GM18526 (cell line): ENCODE results near the gene CTNND1.

Source experiments
- POLR2A ChIP-seq: IDR thresholded peaks from 3 replicates; pipeline ENCODE4 v1.6.1; 2011; ENCODE audit not compliant: insufficient read length; ENCODE audit errors: extremely low read depth

Gene CTNND1

DNA sequence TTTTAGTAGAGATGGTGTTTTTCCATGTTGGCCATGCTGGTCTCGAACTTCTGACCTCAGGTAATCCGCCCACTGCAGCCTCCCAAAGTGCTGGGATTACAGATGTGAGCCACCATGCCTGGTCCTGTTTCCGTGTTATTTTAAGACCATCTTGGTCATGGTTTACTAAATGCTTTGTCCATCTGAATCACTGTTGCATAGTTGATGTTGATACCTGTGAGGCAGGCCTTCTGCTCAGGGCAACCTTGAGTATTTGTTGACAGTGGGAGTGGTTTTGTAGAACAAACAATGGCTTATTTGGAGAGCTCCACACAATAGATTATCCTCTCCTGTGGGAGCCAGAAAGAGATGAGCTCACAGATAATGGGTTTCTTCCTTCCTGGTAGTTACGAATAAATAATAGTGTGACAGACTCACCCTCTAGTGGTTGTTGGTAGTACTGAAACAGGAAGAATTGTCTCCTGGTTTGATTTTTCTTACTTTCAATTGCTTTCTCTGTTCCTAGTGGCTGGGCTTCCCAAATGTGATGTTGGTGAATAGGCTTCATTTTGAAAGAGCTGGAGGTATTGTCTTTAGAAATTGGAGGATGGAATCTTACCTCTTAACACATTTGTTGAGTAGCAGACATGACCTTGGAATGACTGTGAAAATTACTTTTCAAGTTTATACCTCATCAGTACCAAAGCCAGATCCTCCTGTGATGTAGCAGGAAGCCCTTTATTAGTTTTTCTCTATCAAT is 39.0 kb downstream of the CTNND1 start:
- no peak for TF ChIP-seq POLR2A

DNA sequence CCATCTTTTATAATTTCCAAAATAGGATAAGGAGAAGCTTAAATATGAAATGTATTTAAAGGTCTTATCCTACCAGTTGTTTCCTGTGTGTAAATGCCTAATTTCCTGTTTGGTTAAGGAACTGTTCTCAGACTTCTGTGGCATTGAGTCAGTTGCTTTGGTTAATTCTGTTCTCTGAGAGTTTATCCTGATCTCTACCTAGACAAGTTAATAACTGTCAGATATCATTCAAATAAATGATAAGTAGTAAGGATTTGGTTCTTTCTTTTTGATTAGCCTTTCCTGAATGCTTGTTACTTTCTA is 39.5 kb downstream of the CTNND1 start:
- no peak for TF ChIP-seq POLR2A

DNA sequence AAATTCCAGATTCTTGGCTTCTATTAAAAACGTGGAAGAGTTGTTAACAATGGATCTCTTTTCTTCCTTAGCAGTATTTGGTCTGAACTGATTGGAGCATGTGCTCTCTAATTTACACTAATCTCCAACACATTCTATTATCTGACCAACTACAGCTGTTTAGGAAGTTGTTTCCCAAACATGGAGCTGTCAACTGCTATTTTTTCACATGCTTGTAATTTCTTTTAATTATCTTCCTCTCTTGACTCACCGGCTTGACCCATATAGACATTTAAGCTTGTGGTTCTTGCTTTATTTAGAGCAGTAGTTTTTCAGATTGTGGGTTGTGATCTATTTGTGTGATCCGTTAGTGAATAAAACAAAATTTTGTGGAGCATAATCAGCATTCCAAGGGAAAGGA is 40.8 kb downstream of the CTNND1 start:
- TF ChIP-seq POLR2A: no peak

DNA sequence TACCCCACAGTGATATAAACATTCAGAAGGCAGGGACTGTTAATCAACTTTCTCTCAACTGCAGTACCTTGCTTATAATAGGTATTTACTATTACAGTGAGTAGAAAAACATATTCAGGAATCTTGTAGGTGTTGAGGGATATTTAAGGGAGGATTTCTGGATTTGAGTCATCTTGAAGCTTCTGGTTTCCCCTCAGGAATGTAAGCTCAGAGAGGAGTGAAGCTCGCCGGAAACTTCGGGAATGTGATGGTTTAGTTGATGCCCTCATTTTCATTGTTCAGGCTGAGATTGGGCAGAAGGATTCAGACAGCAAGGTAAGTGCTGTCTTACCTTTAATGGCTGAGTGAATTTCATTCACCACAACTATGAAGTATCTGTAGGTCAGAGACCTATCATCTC is 42.9 kb downstream of the CTNND1 start:
- TF ChIP-seq POLR2A: no peak

DNA sequence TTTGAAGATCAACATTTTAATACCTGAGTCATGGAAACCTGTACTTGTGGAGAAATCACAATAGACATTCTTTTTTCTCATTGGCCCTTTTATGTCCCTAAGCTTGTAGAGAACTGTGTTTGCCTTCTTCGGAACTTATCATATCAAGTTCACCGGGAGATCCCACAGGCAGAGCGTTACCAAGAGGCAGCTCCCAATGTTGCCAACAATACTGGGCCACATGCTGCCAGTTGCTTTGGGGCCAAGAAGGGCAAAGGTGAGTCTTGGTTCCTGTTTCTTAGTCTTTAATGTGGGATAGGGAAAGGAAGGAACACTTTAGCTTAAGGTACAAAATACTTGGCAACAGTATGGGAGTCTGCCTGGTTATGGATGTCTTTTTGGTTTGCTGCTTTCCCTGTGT is 44.2 kb downstream of the CTNND1 start:
- no peak for TF ChIP-seq POLR2A

DNA sequence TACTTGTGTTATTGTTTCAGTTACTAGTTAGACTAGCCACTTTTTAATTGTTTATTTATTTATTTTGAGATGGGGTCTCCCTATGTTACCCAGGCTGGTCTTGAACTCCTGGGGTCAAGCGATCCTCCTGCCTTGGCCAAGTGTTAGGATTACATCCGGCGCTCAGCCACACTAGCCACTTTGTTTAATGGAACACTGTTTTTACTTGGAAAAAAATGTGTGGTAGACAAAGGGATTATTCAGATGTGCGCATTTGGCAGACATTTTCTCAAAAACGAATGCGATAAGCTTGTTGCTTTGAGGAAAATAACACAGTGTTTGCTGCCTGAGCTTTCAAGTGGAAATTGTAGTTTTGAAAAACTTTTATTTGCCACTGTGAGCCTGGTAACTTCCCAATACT is 51.0 kb downstream of the CTNND1 start:
- no peak for TF ChIP-seq POLR2A

DNA sequence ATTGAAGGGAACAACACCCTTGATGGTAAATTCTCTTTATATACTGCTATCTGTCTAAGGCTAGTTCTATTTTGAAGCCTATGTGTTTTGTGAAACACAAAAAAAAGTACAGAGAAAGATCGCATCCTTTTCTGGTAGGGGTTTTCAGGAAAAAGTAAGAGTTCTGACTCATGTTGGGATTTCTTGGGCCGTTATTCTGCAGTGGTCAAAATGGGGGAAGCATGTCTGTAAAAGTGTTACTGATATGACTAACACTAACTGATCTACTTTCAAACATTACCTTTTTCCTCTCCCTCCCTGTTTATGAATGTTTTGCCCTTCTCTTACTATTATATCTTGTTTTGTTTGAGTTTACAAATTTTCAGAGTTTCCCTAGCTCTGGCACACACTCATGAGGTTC is 53.9 kb downstream of the CTNND1 start:
- no peak for TF ChIP-seq POLR2A

DNA sequence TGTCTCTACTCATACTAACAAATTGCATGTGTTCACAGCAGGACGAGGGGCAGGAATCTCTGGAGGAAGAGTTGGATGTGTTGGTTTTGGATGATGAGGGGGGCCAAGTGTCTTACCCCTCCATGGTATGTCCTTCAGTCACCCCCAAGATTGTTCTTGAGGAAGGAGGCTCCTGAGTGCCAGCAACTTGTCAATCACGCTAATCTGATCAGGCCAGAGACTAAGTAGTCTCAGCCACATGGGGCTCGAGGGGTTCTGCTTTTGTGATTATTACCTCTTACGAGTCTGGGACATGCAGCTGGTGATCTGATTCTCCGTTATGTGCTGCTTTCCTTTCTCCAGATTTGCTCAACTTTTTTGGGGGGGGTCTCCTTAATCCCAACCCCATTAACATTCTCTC is 54.3 kb downstream of the CTNND1 start:
- TF ChIP-seq POLR2A: no peak

DNA sequence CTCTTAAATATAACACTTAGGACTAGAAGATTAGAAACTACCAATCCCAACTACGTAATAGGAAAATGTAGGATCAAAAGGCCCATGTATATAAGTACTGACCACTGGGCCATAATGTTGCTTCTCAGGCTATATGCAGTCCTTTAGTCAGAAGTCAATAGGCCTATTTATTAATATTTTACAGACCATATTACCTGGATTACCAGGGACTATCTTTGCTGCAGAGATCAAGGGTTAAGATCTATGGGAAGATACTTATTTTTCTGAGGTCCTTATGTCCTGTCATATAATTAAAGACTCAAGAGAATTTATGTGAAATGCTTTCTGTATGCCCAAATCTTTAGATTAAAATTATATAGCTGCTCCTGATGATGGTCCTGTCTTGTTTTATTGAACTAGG is 57.2 kb downstream of the CTNND1 start:
- no peak for TF ChIP-seq POLR2A

DNA sequence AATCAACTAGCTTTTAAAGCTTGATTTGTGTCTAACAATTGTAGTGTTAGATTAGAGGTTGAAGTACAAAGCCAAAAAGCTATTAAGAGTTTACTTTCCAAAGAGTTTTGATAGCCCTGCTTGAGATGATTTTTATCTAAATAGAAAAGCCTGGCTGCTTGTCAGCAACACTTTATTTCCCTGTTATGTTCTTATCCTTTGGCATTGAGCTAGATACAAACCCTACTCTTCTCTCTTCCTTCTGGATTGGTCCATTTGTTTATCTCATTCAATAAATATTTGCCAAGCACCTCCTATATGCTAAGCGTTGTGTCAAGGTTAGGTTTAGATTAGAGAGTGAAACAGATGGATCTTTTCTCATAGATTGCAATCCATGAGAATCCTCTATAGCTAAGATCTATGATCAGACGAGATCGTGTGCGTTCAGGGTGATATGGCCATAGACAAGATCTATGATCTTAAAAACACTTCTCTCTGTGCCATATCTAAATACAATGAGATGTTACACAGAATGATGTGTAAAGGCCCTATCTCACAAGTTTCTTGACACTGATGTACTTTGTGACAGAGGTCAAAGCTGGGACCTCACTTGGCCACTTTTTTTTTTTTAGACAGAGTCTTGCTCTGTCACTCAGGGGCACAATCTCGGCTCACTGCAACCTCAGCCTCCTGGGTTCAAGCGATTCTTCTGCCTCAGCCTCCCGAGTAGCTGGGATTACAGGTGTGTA is 57.8 kb downstream of the CTNND1 start:
- TF ChIP-seq POLR2A: no peak

DNA sequence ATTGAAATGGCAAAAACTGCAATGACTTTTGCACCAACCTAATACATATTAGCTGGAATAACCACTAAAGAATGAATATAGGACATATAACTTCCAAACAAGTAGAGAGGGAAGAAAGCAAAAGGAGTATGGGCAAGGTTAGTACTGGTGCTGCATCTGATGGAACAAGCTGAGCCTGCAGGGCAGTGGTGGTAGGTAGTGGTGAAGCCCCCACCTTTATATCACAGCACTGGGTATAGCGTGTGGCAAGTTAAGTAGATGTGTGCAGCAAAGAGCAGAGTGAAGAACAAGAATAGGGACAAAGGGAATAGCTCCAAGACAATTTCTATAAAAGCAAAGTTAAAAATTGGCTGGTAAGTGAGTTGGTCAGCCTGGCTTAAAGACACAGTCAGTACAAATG is 62.3 kb downstream of the CTNND1 start:
- no peak for TF ChIP-seq POLR2A

DNA sequence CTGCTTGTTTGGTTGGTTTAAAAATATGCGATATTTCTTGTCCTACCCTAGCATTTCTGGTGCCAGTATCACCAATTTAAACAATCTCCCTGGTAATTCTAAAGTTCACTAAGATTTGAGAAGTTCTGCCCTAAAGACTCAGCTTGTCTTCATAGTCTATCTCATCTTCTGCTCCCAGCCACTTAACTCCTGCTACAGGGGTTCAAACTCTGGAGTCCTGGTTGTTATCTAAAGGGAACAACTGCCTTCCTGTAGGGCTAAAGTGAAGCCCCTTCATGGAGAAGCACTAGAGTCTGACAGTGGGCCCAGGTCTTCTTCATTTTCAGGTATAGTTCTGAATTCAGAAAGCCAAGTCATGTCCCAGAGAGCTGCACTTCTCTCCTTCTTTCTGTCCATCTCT is 73.2 kb downstream of the CTNND1 start:
- no peak for TF ChIP-seq POLR2A

DNA sequence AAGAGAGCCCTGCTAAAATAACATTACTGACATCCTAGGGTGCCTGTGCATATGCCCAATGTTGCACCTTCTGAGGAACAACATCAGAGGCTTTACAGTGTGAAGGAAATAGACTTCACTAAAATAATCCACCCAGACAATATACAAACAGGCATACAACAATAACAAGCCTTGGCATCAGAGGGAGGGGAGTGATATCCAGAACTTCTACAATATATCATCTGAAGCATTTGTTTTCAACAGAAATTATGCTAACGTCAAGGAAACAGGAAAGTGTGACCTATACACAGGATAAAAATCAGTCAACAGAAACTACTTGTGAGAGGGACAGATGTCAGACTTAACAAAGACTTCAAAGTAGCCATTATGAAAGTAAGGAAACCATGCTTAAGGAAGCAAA is 81.3 kb downstream of the CTNND1 start:
- no peak for TF ChIP-seq POLR2A

DNA sequence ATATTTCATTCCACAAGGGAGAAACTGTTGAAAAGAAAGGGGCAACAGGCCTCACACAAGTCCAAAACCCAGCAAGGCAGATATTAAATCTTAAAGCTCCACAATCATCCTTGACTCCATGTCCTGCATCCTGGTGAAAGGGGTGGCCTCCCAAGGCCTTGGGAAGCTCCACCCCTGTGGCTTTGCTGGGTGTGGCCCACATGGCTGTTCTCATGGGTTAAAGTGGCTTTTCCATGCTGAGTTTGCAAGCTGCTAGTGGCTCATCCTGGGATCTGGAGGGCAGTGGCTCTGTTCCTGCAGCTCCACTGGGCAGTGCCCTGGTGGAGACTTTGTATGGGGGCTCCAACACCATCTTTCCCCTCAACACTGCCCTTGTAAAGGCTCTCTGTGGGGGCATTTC is 106.4 kb downstream of the CTNND1 start:
- no peak for TF ChIP-seq POLR2A

DNA sequence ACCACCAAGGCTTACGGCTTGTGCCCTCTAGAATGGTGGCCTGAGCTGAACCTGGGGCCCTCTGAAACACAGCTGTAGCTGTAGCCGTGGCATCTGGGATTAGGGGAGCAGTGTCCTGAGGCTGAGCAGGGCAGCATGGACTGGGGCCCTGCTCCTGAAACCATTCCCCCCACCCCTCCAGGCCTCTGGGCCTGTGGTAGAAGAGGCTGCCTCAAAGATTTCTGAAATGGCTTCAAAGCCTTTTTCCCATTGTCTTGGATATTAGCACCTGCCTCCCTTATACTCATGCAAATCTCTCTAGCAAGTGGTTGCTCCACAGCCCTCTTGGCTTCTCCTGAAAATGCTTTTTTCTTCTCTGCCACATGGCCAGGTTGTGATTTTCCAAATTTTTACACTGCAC is 106.9 kb downstream of the CTNND1 start:
- no peak for TF ChIP-seq POLR2A
